ENCODE results near the gene ENTPD3. TPM values are rescaled to one million over a fixed set of nuclear protein-coding genes. Genes with fewer than 3 reads are reported as not detected.

ENTPD3 gene
- total and polyA plus RNA-seq, 2 donors (not counting 1 experiment from before 2014, with no cell fraction given): not detected

GRCh38 chr3:40445880-40446279 lies 58.9 kb downstream of the ENTPD3 start:
- no peak for TF ChIP-seq CTCF (IDR thresholded peaks at IDR 0.05)
- TF ChIP-seq EZH2 (IDR thresholded peaks at IDR 0.05; ENCODE audit: borderline replicate concordance, insufficient read depth, low read depth, low read length, poor library complexity, severe bottlenecking): no peak
- H3K79me2 ChIP-seq (ENCODE audit: control insufficient read depth, insufficient read depth, low read length): no peaks in the 10 kb centered on the region
- DNase-seq (no peak), ATAC-seq (ENCODE audit: low read depth) (no peak)
- Mint-ChIP-seq H3K9me3 (ENCODE audit: insufficient read depth) (no peaks in the 10 kb centered on the region), H3K4me1 (no peaks in the 10 kb centered on the region), H3K27ac (no peak overlapping the region), H3K27me3 (no peaks in the 10 kb centered on the region), H3K4me3 (no peak overlapping the region)
- no peaks in the 10 kb centered on the region for H3K4me1 ChIP-seq (ENCODE audit: control insufficient read depth in 2 of 2, insufficient read depth in 2 of 2, low read length in 2 of 2)
- 100% methylated on average over 3 of the region's 4 CpGs for WGBS (ENCODE audit: insufficient coverage)
- H2AFZ ChIP-seq (ENCODE audit: insufficient read depth, low read depth, low read length, poor library complexity, severe bottlenecking): no peak overlapping the region
- no peak overlapping the region for H3K4me2 ChIP-seq (replicated peaks; ENCODE audit: low read depth, low read length, poor library complexity, severe bottlenecking)
- no peaks in the 10 kb centered on the region for H4K20me1 ChIP-seq (ENCODE audit: control insufficient read depth, insufficient read depth, low read length, poor library complexity, severe bottlenecking)
- intact Hi-C loops (cut with micrococcal nuclease): no loop called here
- ChIA-PET POLR2A (no interaction called here), CTCF (no interaction called here)
- H3K27ac ChIP-seq (ENCODE audit: low read length in 2 of 2): no peak overlapping the region
- no peak overlapping the region for H3K4me3 ChIP-seq (ENCODE audit: control extremely low read depth in 1 of 5, extremely low read depth in 1 of 5, insufficient read depth in 1 of 5, low read depth in 2 of 5, low read length in 4 of 5)
- no peaks in the 10 kb centered on the region for H3K27me3 ChIP-seq (replicated peaks in 1 of 4; ENCODE audit: control extremely low read depth in 1 of 4, control insufficient read depth in 3 of 4, insufficient read depth in 4 of 4, low read length in 3 of 4)
- H3K9me3 ChIP-seq (ENCODE audit: control extremely low read depth in 1 of 3, control insufficient read depth in 2 of 3, insufficient read depth in 1 of 3, low read length in 2 of 3): no peaks in the 10 kb centered on the region
- no peak overlapping the region for H3K9ac ChIP-seq (ENCODE audit: low read length)
- peaks cover 3 to 6% of the 10 kb centered on the region in 2 experiments for H3K36me3 ChIP-seq (replicated peaks in 1 of 2; ENCODE audit: control extremely low read depth in 1 of 2, control insufficient read depth in 1 of 2, extremely low read depth in 1 of 2, insufficient read depth in 2 of 2, low read length in 1 of 2)

GRCh38 chr3:40450438-40450837 lies 63.5 kb downstream of the ENTPD3 start:
- H3K4me1 ChIP-seq (ENCODE audit: control insufficient read depth in 2 of 2, insufficient read depth in 2 of 2, low read length in 2 of 2): peaks cover 14 to 15% of the 10 kb centered on the region in 2 donors
- Mint-ChIP-seq H3K9me3 (ENCODE audit: insufficient read depth) (no peaks in the 10 kb centered on the region), H3K4me1 (peaks cover 24% of the 10 kb centered on the region), H3K4me3 (no peak overlapping the region), H3K27ac (no peak overlapping the region), H3K27me3 (no peaks in the 10 kb centered on the region)
- intact Hi-C loops (cut with micrococcal nuclease): loop anchor here (5.0 to 10.0 kb wide), 3 partner anchors 744 to 1562 kb away; partner anchors contain the start of genes CTNNB1, SCN11A and WDR48
- POLR2A ChIA-PET: no interaction called here
- CTCF ChIA-PET: interaction anchor here (0.7 kb wide), 1 partner anchor 749 kb away, joined by 3 read pairs; the partner anchor contains the start of gene CTNNB1
- TF ChIP-seq CTCF (IDR thresholded peaks at IDR 0.05) (no peak), EZH2 (IDR thresholded peaks at IDR 0.05; ENCODE audit: borderline replicate concordance, insufficient read depth, low read depth, low read length, poor library complexity, severe bottlenecking) (no peak)
- peaks cover 2 to 6% of the 10 kb centered on the region in 2 experiments for H3K36me3 ChIP-seq (replicated peaks in 1 of 2; ENCODE audit: control extremely low read depth in 1 of 2, control insufficient read depth in 1 of 2, extremely low read depth in 1 of 2, insufficient read depth in 2 of 2, low read length in 1 of 2)
- ATAC-seq (ENCODE audit: low read depth) (no peak), DNase-seq (no peak)
- no CpG with 5 or more reads among the region's 2 CpGs for WGBS (ENCODE audit: insufficient coverage)
- H2AFZ ChIP-seq (ENCODE audit: insufficient read depth, low read depth, low read length, poor library complexity, severe bottlenecking): no peak overlapping the region
- no peak overlapping the region for H3K27ac ChIP-seq (ENCODE audit: low read length in 2 of 2)
- no peaks in the 10 kb centered on the region for H3K79me2 ChIP-seq (ENCODE audit: control insufficient read depth, insufficient read depth, low read length)
- no peaks in the 10 kb centered on the region for H4K20me1 ChIP-seq (ENCODE audit: control insufficient read depth, insufficient read depth, low read length, poor library complexity, severe bottlenecking)
- no peak overlapping the region for H3K9ac ChIP-seq (ENCODE audit: low read length)
- no peaks in the 10 kb centered on the region for H3K27me3 ChIP-seq (replicated peaks in 1 of 4; ENCODE audit: control extremely low read depth in 1 of 4, control insufficient read depth in 3 of 4, insufficient read depth in 4 of 4, low read length in 3 of 4)
- H3K9me3 ChIP-seq (ENCODE audit: control extremely low read depth in 1 of 3, control insufficient read depth in 2 of 3, insufficient read depth in 1 of 3, low read length in 2 of 3): no peaks in the 10 kb centered on the region
- H3K4me2 ChIP-seq (replicated peaks; ENCODE audit: low read depth, low read length, poor library complexity, severe bottlenecking): no peak overlapping the region
- H3K4me3 ChIP-seq (ENCODE audit: control extremely low read depth in 1 of 5, extremely low read depth in 1 of 5, insufficient read depth in 1 of 5, low read depth in 2 of 5, low read length in 4 of 5): no peak overlapping the region
